Gastroesophageal sphincter (tissue), 3 donors: ENCODE measurements around the gene KCNB1.

Experiments used
- CTCF ChIP-seq, 4 experiments: fragments of 200-600 bp in 2 of 4; fragments of 450-650 bp in 2 of 4; sonication (generic) in 1 of 4; IDR thresholded peaks; one replicate each; pipeline ENCODE4 v1.5.1; 2017 to 2019; ENCODE audit warnings: antibody characterized with exemption in 4 of 4, mild to moderate bottlenecking in 2 of 4, moderate library complexity in 2 of 4
- EP300 ChIP-seq: sonication (generic); formaldehyde crosslinking; IDR thresholded peaks from one replicate; pipeline ENCODE4 v1.6.1; 2017; ENCODE audit warnings: antibody characterized with exemption, mild to moderate bottlenecking
- POLR2A ChIP-seq, 2 donors: fragments of 450-650 bp; IDR thresholded peaks; one replicate each; pipeline ENCODE4 v1.6.1; 2017; ENCODE audit warnings: antibody characterized with exemption in 2 of 2, mild to moderate bottlenecking in 2 of 2, moderate library complexity in 1 of 2
- POLR2AphosphoS5 ChIP-seq: sonication (generic); formaldehyde crosslinking; IDR thresholded peaks from one replicate; pipeline ENCODE4 v1.6.1; 2017; ENCODE audit warnings: antibody characterized with exemption

- TF ChIP-seq CTCF (IDR thresholded peaks at IDR 0.05) (no peak), EP300 (no peak), POLR2A (IDR thresholded peaks at IDR 0.05) (no peak), POLR2AphosphoS5 (peak; percentile 91)
Observed at GRCh38 chr20:49400410-49400809, 82.1 kb downstream of the KCNB1 start.
